ENCODE results near the gene FXYD1.

FXYD1 gene

DNA sequence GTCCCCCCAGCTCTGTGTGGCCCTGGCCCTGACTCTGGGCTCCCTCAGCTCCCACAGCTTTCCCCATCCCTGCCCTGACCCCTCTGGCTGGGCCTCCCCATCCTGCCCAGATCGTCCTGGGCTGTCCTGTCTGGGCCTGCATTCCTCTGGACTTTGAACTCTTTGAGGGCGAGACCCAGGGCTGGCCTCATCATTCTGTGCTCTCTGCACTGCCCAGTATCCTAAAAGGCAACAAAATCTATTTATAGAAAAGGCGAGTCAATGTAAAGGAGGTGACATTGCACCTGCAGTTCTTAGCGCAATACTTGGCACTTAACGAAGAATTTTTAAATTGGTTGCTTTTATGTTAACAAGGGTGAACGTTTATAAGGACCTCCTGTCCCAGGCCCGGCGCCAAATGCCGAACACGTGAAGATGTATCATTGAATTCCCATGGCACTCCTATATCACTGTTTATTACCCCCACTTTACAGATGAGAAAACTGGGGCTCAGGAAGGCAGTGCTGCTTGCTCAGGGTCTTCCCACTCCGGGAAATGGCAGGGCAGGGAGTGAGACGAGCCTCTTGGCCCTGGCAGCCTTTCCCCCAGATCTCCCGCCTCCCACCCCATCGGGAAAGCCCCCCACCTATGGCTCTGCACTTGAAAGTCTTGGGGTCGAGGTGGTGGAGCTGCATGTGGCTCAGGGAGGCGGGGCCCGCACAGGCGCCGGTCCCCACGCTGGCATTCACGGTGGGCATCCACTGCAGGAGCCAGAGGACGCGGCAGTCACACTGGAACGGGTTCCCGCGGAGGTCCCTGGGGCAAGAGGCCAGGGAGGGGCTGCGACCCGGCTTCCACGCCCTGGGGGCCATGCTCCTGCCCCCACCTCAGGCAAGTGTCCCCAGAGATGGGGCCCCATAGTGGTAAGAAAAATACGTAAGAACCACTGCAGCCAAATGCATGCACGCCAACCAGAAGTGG, 7.6 kb upstream of the FXYD1 start:
- CTCF ChIA-PET, result interaction anchor here (0.6 kb wide), 1 partner anchor 11 kb away, joined by 4 read pairs; no protein-coding TSS in a partner anchor
- POLR2A ChIA-PET, result no interaction called here
- DNase-seq (ENCODE audit: extremely low spot score), result no peak
- TF ChIP-seq, protein P1, sequence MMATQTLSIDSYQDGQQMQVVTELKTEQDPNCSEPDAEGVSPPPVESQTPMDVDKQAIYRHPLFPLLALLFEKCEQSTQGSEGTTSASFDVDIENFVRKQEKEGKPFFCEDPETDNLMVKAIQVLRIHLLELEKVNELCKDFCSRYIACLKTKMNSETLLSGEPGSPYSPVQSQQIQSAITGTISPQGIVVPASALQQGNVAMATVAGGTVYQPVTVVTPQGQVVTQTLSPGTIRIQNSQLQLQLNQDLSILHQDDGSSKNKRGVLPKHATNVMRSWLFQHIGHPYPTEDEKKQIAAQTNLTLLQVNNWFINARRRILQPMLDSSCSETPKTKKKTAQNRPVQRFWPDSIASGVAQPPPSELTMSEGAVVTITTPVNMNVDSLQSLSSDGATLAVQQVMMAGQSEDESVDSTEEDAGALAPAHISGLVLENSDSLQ (IDR thresholded peaks at IDR 0.05), result no peak
- no peak for TF ChIP-seq SP1 (IDR thresholded peaks at IDR 0.05)

DNA sequence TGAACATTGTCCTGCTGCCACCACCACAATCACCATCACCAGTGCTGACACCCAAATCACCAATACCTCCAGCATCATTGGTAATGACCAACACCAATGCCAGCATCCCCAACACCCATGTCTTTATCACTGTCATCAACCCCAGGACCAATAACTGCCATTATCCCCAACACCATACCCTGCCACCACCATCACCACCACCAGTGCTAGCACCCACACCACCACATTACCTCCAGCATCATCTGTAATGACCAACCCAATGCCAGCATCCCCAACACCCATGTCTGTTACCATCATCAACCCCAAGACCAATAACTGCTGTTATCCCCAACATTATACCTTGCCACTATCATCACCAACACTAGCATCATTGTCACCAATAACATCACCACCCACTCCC, 6.4 kb upstream of the FXYD1 start:
- ChIA-PET CTCF (no interaction called here), POLR2A (no interaction called here)
- no peak for TF ChIP-seq ARNT (IDR thresholded peaks at IDR 0.05)
- no peak for TF ChIP-seq CTBP1 (IDR thresholded peaks at IDR 0.05; ENCODE audit: borderline replicate concordance)
- TF ChIP-seq FOXA1 (IDR thresholded peaks at IDR 0.05), result no peak
- no peak for TF ChIP-seq FOXK2 (IDR thresholded peaks at IDR 0.05)
- no peak for TF ChIP-seq LEF1 (IDR thresholded peaks at IDR 0.05; ENCODE audit: borderline replicate concordance)
- TF ChIP-seq ELF4 (IDR thresholded peaks at IDR 0.05), result no peak
- TF ChIP-seq, protein P1 (IDR thresholded peaks at IDR 0.05), result no peak
- TF ChIP-seq L3MBTL2 (conservative IDR thresholded peaks at IDR 0.05), result no peak
- TF ChIP-seq BHLHE40 (IDR thresholded peaks at IDR 0.05; ENCODE audit: borderline replicate concordance), result no peak
- TF ChIP-seq NFRKB (IDR thresholded peaks at IDR 0.05), result no peak
- no peak for TF ChIP-seq SP1 (IDR thresholded peaks at IDR 0.05)
- no peak for TF ChIP-seq HDGF (IDR thresholded peaks at IDR 0.05; ENCODE audit: borderline replicate concordance)
- no peak for TF ChIP-seq SUZ12 (IDR thresholded peaks at IDR 0.05)
- no peak for TF ChIP-seq TARDBP (IDR thresholded peaks at IDR 0.05)
- TF ChIP-seq FOXM1 (IDR thresholded peaks at IDR 0.05; ENCODE audit: borderline replicate concordance), result no peak
- no peak for TF ChIP-seq ZNF384 (IDR thresholded peaks at IDR 0.05)
- DNase-seq (ENCODE audit: extremely low spot score), result no peak

DNA sequence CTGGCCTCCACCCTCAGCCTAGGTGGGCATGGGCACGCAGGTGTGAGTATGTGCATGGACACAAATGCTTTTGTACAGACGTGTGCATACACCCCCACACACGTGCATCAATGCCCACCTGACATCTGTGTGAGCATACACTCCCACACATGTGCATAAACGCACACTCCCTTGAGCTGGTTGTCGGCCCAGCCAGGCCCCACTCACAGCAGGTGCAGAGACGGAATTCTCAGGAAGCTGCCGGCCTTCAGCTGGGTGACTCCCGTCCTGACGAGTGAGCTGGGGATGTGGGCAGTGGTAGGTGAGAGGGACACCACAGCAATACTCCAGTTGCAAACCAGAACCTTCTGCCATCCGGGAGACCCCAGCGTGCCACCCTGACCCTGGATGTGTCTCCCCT, 4.8 kb upstream of the FXYD1 start:
- no peak for DNase-seq (ENCODE audit: extremely low spot score)
- no peak for TF ChIP-seq FOXM1 (IDR thresholded peaks at IDR 0.05; ENCODE audit: borderline replicate concordance)
- no peak for TF ChIP-seq LEF1 (IDR thresholded peaks at IDR 0.05; ENCODE audit: borderline replicate concordance)
- no peak for TF ChIP-seq HDGF (IDR thresholded peaks at IDR 0.05; ENCODE audit: borderline replicate concordance)
- no peak for TF ChIP-seq SUZ12 (IDR thresholded peaks at IDR 0.05)
- TF ChIP-seq ELF4 (IDR thresholded peaks at IDR 0.05), result no peak
- TF ChIP-seq CTBP1 (IDR thresholded peaks at IDR 0.05; ENCODE audit: borderline replicate concordance), result no peak
- ChIA-PET CTCF (no interaction called here), POLR2A (interaction anchor here (0.9 to 1.0 kb wide), 2 partner anchors 9 to 67 kb away, joined by 3 to 4 read pairs; no protein-coding TSS in a partner anchor)

DNA sequence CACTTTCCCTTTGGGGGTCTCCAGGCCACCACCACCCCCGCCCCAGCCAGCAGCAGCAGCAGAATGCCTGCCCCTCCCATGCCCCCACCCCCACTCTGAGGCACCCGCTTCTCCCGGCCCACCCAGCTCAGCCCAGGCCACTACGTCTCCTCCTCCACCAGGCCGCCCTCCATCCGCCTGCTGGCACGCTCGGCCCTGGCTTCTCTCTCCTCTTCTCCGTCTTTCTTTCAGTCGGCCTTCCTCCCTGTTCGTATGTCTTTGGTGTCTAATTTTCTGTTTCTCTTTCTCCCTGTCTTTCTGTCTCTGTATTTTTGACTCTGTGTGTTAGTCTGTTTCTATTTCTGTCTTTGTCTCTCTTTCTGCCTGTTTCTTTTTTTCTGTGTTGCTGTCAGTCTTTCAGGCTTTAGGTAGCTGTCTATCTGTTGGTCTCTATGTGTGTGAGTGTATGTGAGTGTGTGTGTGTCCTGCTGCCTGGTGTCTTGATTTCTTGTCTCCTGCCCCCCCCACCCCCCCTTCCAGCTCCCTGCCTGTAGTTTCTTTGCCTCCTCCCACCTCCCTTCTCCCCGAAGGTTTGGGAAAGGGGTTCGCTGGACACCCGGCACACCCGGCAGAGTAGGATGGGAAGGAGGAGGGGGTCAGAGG, 3.9 kb upstream of the FXYD1 start, which contains the start of gene LGI4:
Gene LGI4, minus strand, starts transcription at position 459 of the 642 bp plus-strand sequence. Its CDS starts 379 bp downstream, at position 80.
- TF ChIP-seq HDGF (IDR thresholded peaks at IDR 0.05; ENCODE audit: borderline replicate concordance), result no peak
- CTCF ChIA-PET, result interaction anchor here (1.3 kb wide), 1 partner anchor 91 kb away, joined by 3 read pairs; no protein-coding TSS in a partner anchor
- DNase-seq (ENCODE audit: extremely low spot score), result no peak
- POLR2A ChIA-PET, result no interaction called here

DNA sequence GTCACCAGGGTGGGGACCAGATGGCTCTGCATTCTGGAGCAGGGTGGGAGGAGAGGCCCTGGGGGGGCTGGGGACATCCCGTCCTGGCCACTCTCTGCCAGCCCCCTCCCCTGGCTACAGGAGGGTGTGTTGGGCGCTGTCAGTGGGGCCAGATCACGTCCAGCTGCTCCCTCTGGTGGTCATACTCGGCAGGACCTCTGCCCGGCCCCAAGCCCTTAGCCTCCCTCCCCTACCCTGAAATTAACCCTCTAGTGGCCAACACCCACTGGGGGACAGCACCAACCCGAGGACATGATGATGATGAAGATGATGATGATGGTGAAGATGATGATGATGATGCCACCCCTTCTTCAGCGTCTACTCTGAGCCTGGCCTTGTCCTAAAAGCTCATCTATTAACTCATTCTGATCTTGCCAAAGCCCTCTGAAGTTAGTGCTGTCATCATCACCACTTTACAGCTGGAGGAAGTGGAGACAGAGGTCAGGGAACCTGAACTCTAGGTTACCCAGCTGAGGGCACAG, 3.2 kb upstream of the FXYD1 start:
- peak; percentile 88 for DNase-seq (ENCODE audit: extremely low spot score)
- CTCF ChIA-PET, result interaction anchor here (0.9 to 1.3 kb wide), 5 partner anchors 8 to 92 kb away, joined by 3 to 4 read pairs (median 3); no protein-coding TSS in a partner anchor
- POLR2A ChIA-PET, result interaction anchor here (1.2 to 1.3 kb wide), 2 partner anchors 11 to 21 kb away, joined by 5 to 6 read pairs; no protein-coding TSS in a partner anchor
- TF ChIP-seq ELF4 (IDR thresholded peaks at IDR 0.05), result no peak
- no peak for TF ChIP-seq L3MBTL2 (conservative IDR thresholded peaks at IDR 0.05)
- TF ChIP-seq SUZ12 (IDR thresholded peaks at IDR 0.05), result no peak
- no peak for TF ChIP-seq FOXA1 (IDR thresholded peaks at IDR 0.05)
- no peak for TF ChIP-seq ARNT (IDR thresholded peaks at IDR 0.05)
- TF ChIP-seq CTBP1 (IDR thresholded peaks at IDR 0.05; ENCODE audit: borderline replicate concordance), result no peak
- TF ChIP-seq NFRKB (IDR thresholded peaks at IDR 0.05), result no peak

DNA sequence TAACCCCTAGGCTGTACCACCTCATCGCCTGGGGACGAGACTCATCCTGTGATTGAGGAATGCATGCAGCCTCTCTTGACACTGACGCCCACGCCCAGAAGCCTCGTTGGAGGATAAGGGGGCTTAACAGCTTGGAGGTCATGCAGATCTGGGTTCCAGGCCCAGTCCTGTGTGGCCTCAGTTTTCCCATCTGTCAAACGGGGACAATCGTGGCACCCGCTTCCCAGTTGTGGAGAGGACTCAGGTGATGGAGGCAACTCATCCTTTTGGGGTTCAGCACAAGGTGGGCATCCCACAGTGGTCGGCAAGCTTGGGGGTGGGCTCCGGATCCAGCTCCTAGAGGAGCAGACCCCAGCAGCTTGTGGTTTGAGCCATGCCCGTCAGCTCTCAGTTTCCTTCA, 2.4 kb upstream of the FXYD1 start:
- no peak for DNase-seq (ENCODE audit: extremely low spot score)
- ChIA-PET CTCF (interaction anchor here (0.9 to 1.3 kb wide), 5 partner anchors 9 to 92 kb away, joined by 3 to 4 read pairs (median 3); no protein-coding TSS in a partner anchor), POLR2A (interaction anchor here (1.2 to 1.3 kb wide), 2 partner anchors 12 to 22 kb away, joined by 5 to 6 read pairs; no protein-coding TSS in a partner anchor)
- TF ChIP-seq ELF4 (IDR thresholded peaks at IDR 0.05) (no peak), CTBP1 (IDR thresholded peaks at IDR 0.05; ENCODE audit: borderline replicate concordance) (no peak), FOXM1 (IDR thresholded peaks at IDR 0.05; ENCODE audit: borderline replicate concordance) (no peak), FOXK2 (IDR thresholded peaks at IDR 0.05) (no peak), SP1 (IDR thresholded peaks at IDR 0.05) (no peak), LEF1 (IDR thresholded peaks at IDR 0.05; ENCODE audit: borderline replicate concordance) (no peak), NFRKB (IDR thresholded peaks at IDR 0.05) (no peak), L3MBTL2 (conservative IDR thresholded peaks at IDR 0.05) (no peak), HDGF (IDR thresholded peaks at IDR 0.05; ENCODE audit: borderline replicate concordance) (no peak), ARNT (IDR thresholded peaks at IDR 0.05) (no peak)
